NCI-H748 treated with DMSO at 0.1 percent for 48 hours (cell line): ENCODE data around the gene ARHGAP35.
"Not testable (repeated sequence)": the region's sequence is repeated elsewhere in the genome, so short reads cannot be mapped to it uniquely, and the experiment has no call there.

Experiments
- DNase-seq: peaks from one replicate; lab custom pipeline; 2025; lab: John Stamatoyannopoulos, UW

The ARHGAP35 gene

GRCh38 chr19:46871173-46871572 lies 10.4 kb downstream of the ARHGAP35 start:
- not testable (repeated sequence) for DNase-seq

GRCh38 chr19:46872967-46873366 lies 12.2 kb downstream of the ARHGAP35 start:
- DNase-seq, result no peak

GRCh38 chr19:46875234-46875633 lies 14.4 kb downstream of the ARHGAP35 start:
- DNase-seq, result no peak

- no peak for DNase-seq
These were observed 14.9 kb downstream of the ARHGAP35 start for GRCh38 chr19:46875657-46876056.

GRCh38 chr19:46878613-46879375 lies 18.0 kb downstream of the ARHGAP35 start:
- DNase-seq, result no peak

GRCh38 chr19:46880431-46880830 lies 19.6 kb downstream of the ARHGAP35 start:
- DNase-seq, result no peak

- no peak for DNase-seq
These were observed 20.3 kb downstream of the ARHGAP35 start for GRCh38 chr19:46881092-46881491.

GRCh38 chr19:46882034-46882433 lies 21.2 kb downstream of the ARHGAP35 start:
- no peak for DNase-seq

- DNase-seq, result not testable (repeated sequence)
These were observed 22.0 kb downstream of the ARHGAP35 start for GRCh38 chr19:46882751-46883150.

- no peak for DNase-seq
These were observed 24.6 kb downstream of the ARHGAP35 start for GRCh38 chr19:46885411-46885810.

GRCh38 chr19:46886546-46887239 lies 25.9 kb downstream of the ARHGAP35 start:
- DNase-seq, result no peak

GRCh38 chr19:46887240-46887782 lies 26.5 kb downstream of the ARHGAP35 start:
- DNase-seq, result no peak

- DNase-seq, result no peak
These were observed 29.8 kb downstream of the ARHGAP35 start for GRCh38 chr19:46890423-46891170.

- no peak for DNase-seq
These were observed 31.7 kb downstream of the ARHGAP35 start for GRCh38 chr19:46892252-46893179.

GRCh38 chr19:46896076-46896794 lies 35.4 kb downstream of the ARHGAP35 start:
- no peak for DNase-seq

- no peak for DNase-seq
These were observed 37.9 kb downstream of the ARHGAP35 start for GRCh38 chr19:46898731-46899130.

GRCh38 chr19:46900341-46900740 lies 39.5 kb downstream of the ARHGAP35 start:
- no peak for DNase-seq

- no peak for DNase-seq
These were observed 41.1 kb downstream of the ARHGAP35 start for GRCh38 chr19:46901701-46902401.

GRCh38 chr19:46902402-46902766 lies 41.6 kb downstream of the ARHGAP35 start:
- no peak for DNase-seq

- DNase-seq, result no peak
These were observed 42.7 kb downstream of the ARHGAP35 start for GRCh38 chr19:46903458-46903857.
